Ishikawa (cell line): Measurements from ENCODE around the gene NOXA1.
A peak's percentile ranks its signal among the peaks of the same experiment; 100 is the strongest.

Experiments
- CEBPB ChIP-seq: IDR thresholded peaks from 2 replicates; pipeline ENCODE4 v1.6.1; 2012
- CREB1 ChIP-seq: IDR thresholded peaks from 2 replicates; pipeline ENCODE4 v1.6.1; 2012; ENCODE audit warnings: low read depth
- EGR1 ChIP-seq: IDR thresholded peaks from 2 replicates; pipeline ENCODE4 v1.6.1; 2012
- EP300 ChIP-seq: IDR thresholded peaks from 2 replicates; pipeline ENCODE4 v1.6.1; 2012; ENCODE audit warnings: borderline replicate concordance
- FOXM1 ChIP-seq: IDR thresholded peaks from 2 replicates; pipeline ENCODE4 v1.6.1; 2012; ENCODE audit warnings: low read depth, borderline replicate concordance
- MAX ChIP-seq: IDR thresholded peaks from 2 replicates; pipeline ENCODE4 v1.6.1; 2012
- NFIC ChIP-seq: IDR thresholded peaks from 2 replicates; pipeline ENCODE4 v1.6.1; 2012
- RAD21 ChIP-seq: IDR thresholded peaks from 2 replicates; pipeline ENCODE4 v1.6.1; 2012; ENCODE audit warnings: low read depth
- REST ChIP-seq: IDR thresholded peaks from 2 replicates; pipeline ENCODE4 v1.6.1; 2012; ENCODE audit warnings: low read depth, mild to moderate bottlenecking
- TAF1 ChIP-seq: IDR thresholded peaks from 2 replicates; pipeline ENCODE4 v1.6.1; 2012; ENCODE audit warnings: low read depth, mild to moderate bottlenecking
- TCF12 ChIP-seq: IDR thresholded peaks from 2 replicates; pipeline ENCODE4 v1.6.1; 2012; ENCODE audit warnings: low read depth
- TEAD4 ChIP-seq: IDR thresholded peaks from 2 replicates; pipeline ENCODE4 v1.6.1; 2012
- USF1 ChIP-seq: IDR thresholded peaks from 2 replicates; pipeline ENCODE4 v1.6.1; 2012
- YY1 ChIP-seq: IDR thresholded peaks from 2 replicates; pipeline ENCODE4 v1.6.1; 2012; ENCODE audit warnings: low read depth
- ZBTB7A ChIP-seq: IDR thresholded peaks from 2 replicates; pipeline ENCODE4 v1.6.1; 2012; ENCODE audit warnings: low read depth

Gene NOXA1

GRCh38 chr9:137423514-137424291 is 510 bp downstream of the NOXA1 start:
- TF ChIP-seq TAF1, result no peak
- peak; percentile 65; the same call in 1 of the 2 replicates for TF ChIP-seq ZBTB7A

GRCh38 chr9:137426018-137426681 is 3.0 kb downstream of the NOXA1 start:
- TF ChIP-seq EGR1 (no peak), CEBPB (no peak), TEAD4 (no peak), ZBTB7A (no peak), TCF12 (no peak), FOXM1 (no peak), NFIC (no peak), MAX (no peak), RAD21 (no peak), EP300 (no peak)

- TF ChIP-seq YY1 (no peak), CREB1 (no peak), TEAD4 (no peak), ZBTB7A (no peak), FOXM1 (no peak), CEBPB (no peak), USF1 (no peak), EP300 (no peak), MAX (no peak), REST (no peak), TAF1 (no peak), NFIC (no peak), RAD21 (no peak)
Measured at GRCh38 chr9:137427454-137428310, 4.5 kb downstream of the NOXA1 start.

- TF ChIP-seq TEAD4, result no peak
- TF ChIP-seq FOXM1, result no peak
- no peak for TF ChIP-seq NFIC
- TF ChIP-seq ZBTB7A, result no peak; the same call in 1 of the 2 replicates
- TF ChIP-seq RAD21, result no peak
- no peak for TF ChIP-seq REST
- TF ChIP-seq EP300, result no peak
- no peak for TF ChIP-seq CREB1
- no peak for TF ChIP-seq CEBPB
- TF ChIP-seq TAF1, result no peak
- no peak for TF ChIP-seq USF1
- TF ChIP-seq EGR1, result no peak
- TF ChIP-seq TCF12, result no peak
- no peak for TF ChIP-seq MAX
- TF ChIP-seq YY1, result no peak
Measured at GRCh38 chr9:137428311-137428630, 5.1 kb downstream of the NOXA1 start.

- TF ChIP-seq TEAD4 (0 out of 2 replicates have a peak, but pooled peaks have one; percentile 7), YY1 (peak; percentile 63), USF1 (no peak), REST (0 out of 2 replicates have a peak, but pooled peaks have one; percentile 9), ZBTB7A (peak; percentile 56), RAD21 (no peak), CREB1 (no peak), TCF12 (peak; percentile 52; the same call in 1 of the 2 replicates), NFIC (peak; percentile 89)
Measured at GRCh38 chr9:137428841-137429545, 5.8 kb downstream of the NOXA1 start.
